ENCODE data around the gene SHROOM4. TPM values are rescaled to one million over a fixed set of nuclear protein-coding genes. Genes with fewer than 3 reads are reported as not detected.

The SHROOM4 gene
- total and polyA plus RNA-seq, 2 of the 13 experiments (the other 11 are each of a cell fraction or from before 2014, with no cell fraction given), result 0.08 to 0.18 TPM

GRCh38 chrX:50677789-50678188 is 136.2 kb downstream of the SHROOM4 start:
- POLR2A ChIA-PET, result no interaction called here
- WGBS (ENCODE audit: low lambda C conversion rate), result 56% methylated on average over 1 of the region's 1 CpG
- ATAC-seq, result no peak

More at GRCh38 chrX:50677789-50678188, 136.2 kb downstream of the SHROOM4 start:
- H3K9ac ChIP-seq (ENCODE audit: insufficient read depth, low read depth, low read length), result no peak overlapping the region
- H4K20me1 ChIP-seq (ENCODE audit: insufficient read depth, low read length), result no peaks in the 10 kb centered on the region
- H3K4me3 ChIP-seq (replicated peaks in 1 of 3; ENCODE audit: insufficient read depth in 1 of 3, low read depth in 2 of 3, low read length in 3 of 3), result no peak overlapping the region
- H3K27ac ChIP-seq (ENCODE audit: extremely low read length, insufficient read depth, low read length), result no peak overlapping the region
- no peaks in the 10 kb centered on the region for H3K36me3 ChIP-seq (replicated peaks in 1 of 2; ENCODE audit: control insufficient read depth in 1 of 2, insufficient read depth in 2 of 2, low read length in 2 of 2)
- no TSS peak for BruUV-seq (replicated peaks)
- no peaks in the 10 kb centered on the region for H3K27me3 ChIP-seq (ENCODE audit: control insufficient read depth in 1 of 2, insufficient read depth in 2 of 2, low read length in 2 of 2)
- H3K4me2 ChIP-seq (ENCODE audit: low read depth, low read length), result no peak overlapping the region
- FAIRE-seq, result no peak
- H3K9me3 ChIP-seq (ENCODE audit: low read length), result no peaks in the 10 kb centered on the region
- CTCF ChIA-PET (ENCODE audit: low intra/inter-chr PET ratio, low total read pairs), result no interaction called here
- TF ChIP-seq ZNF333 (CRISPR knock-in tag; IDR thresholded peaks at IDR 0.05; ENCODE audit: borderline replicate concordance) (no peak), SRSF4 (IDR thresholded peaks at IDR 0.05; ENCODE audit: low read depth, low read length, poor library complexity, severe bottlenecking) (no peak), HES4 (CRISPR knock-in tag; IDR thresholded peaks at IDR 0.05; ENCODE audit: borderline replicate concordance) (no peak), RELA (CRISPR knock-in tag; IDR thresholded peaks at IDR 0.05) (no peak), TBX2 (CRISPR knock-in tag; IDR thresholded peaks at IDR 0.05; ENCODE audit: borderline replicate concordance) (no peak), PHB2 (IDR thresholded peaks at IDR 0.05; ENCODE audit: partially characterized antibody) (no peak), RFX1 (IDR thresholded peaks at IDR 0.05) (no peak), ZNF672 (CRISPR knock-in tag; IDR thresholded peaks at IDR 0.05) (no peak), ZNF607 (CRISPR knock-in tag; IDR thresholded peaks at IDR 0.05; ENCODE audit: borderline replicate concordance) (no peak), HMG20A (CRISPR knock-in tag; IDR thresholded peaks at IDR 0.05; ENCODE audit: borderline replicate concordance) (no peak), ZSCAN22 (CRISPR knock-in tag; IDR thresholded peaks at IDR 0.05) (no peak), ZFP36 (IDR thresholded peaks at IDR 0.05; ENCODE audit: borderline replicate concordance, low read depth, low read length, partially characterized antibody) (no peak), KAT2B (IDR thresholded peaks at IDR 0.05; ENCODE audit: borderline replicate concordance, low read depth, low read length) (no peak), MLX (CRISPR knock-in tag; IDR thresholded peaks at IDR 0.05) (no peak), ZFY (CRISPR knock-in tag; IDR thresholded peaks at IDR 0.05) (no peak)
- TF ChIP-seq, protein P1, sequence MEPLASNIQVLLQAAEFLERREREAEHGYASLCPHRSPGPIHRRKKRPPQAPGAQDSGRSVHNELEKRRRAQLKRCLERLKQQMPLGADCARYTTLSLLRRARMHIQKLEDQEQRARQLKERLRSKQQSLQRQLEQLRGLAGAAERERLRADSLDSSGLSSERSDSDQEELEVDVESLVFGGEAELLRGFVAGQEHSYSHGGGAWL (CRISPR knock-in tag; IDR thresholded peaks at IDR 0.05), result no peak
- TF ChIP-seq, protein P2, sequence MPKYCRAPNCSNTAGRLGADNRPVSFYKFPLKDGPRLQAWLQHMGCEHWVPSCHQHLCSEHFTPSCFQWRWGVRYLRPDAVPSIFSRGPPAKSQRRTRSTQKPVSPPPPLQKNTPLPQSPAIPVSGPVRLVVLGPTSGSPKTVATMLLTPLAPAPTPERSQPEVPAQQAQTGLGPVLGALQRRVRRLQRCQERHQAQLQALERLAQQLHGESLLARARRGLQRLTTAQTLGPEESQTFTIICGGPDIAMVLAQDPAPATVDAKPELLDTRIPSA (CRISPR knock-in tag; IDR thresholded peaks at IDR 0.05; ENCODE audit: borderline replicate concordance), result no peak
- TF ChIP-seq, protein P3, sequence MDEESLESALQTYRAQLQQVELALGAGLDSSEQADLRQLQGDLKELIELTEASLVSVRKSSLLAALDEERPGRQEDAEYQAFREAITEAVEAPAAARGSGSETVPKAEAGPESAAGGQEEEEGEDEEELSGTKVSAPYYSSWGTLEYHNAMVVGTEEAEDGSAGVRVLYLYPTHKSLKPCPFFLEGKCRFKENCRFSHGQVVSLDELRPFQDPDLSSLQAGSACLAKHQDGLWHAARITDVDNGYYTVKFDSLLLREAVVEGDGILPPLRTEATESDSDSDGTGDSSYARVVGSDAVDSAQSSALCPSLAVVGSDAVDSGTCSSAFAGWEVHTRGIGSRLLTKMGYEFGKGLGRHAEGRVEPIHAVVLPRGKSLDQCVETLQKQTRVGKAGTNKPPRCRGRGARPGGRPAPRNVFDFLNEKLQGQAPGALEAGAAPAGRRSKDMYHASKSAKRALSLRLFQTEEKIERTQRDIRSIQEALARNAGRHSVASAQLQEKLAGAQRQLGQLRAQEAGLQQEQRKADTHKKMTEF (CRISPR knock-in tag; IDR thresholded peaks at IDR 0.05), result no peak
- TF ChIP-seq, protein P4, sequence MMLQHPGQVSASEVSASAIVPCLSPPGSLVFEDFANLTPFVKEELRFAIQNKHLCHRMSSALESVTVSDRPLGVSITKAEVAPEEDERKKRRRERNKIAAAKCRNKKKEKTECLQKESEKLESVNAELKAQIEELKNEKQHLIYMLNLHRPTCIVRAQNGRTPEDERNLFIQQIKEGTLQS (CRISPR knock-in tag; IDR thresholded peaks at IDR 0.05), result no peak
- no peaks in the 10 kb centered on the region for H3K4me1 ChIP-seq (ENCODE audit: insufficient read depth, low read length)
- no peak for DNase-seq (ENCODE audit: low spot score)
- no peak overlapping the region for H2AFZ ChIP-seq (ENCODE audit: low read length)
- in situ Hi-C loops (cut with HindIII; ENCODE audit: extremely low pct_ligation_motif_present, low pct_unique_long_range_greater_than_20kb) (no loop called here), intact Hi-C loops (cut with micrococcal nuclease; ENCODE audit: unreplicated experiment) (no loop called here)
- H3K79me2 ChIP-seq (ENCODE audit: insufficient read depth, low read length), result no peaks in the 10 kb centered on the region

Measured in HepG2 (cell line).